ENCODE results near the gene KLHL2.
A peak's percentile ranks its signal among the peaks of the same experiment; 100 is the strongest.

KLHL2 gene

GRCh38 chr4:165360041-165360695 is 152.8 kb downstream of the KLHL2 start:
- no peak for TF ChIP-seq CTCF (IDR thresholded peaks at IDR 0.05; ENCODE audit: low read depth, low read length)
- DNase-seq (ENCODE audit: low read depth in 2 of 2) = peak in 1 of 2 donors; percentile 61
- H3K4me3 ChIP-seq (replicated peaks in 1 of 2; ENCODE audit: low read depth in 2 of 2, low read length in 2 of 2) = no peak overlapping the region

GRCh38 chr4:165360985-165361670 is 153.8 kb downstream of the KLHL2 start:
- no peak for TF ChIP-seq CTCF (IDR thresholded peaks at IDR 0.05; ENCODE audit: low read depth, low read length)
- no peak overlapping the region for H3K4me3 ChIP-seq (replicated peaks in 1 of 2; ENCODE audit: low read depth in 2 of 2, low read length in 2 of 2)
- no peak for DNase-seq (ENCODE audit: low read depth in 2 of 2)

- H3K4me3 ChIP-seq (replicated peaks in 1 of 2; ENCODE audit: low read depth in 2 of 2, low read length in 2 of 2) = no peak overlapping the region
- TF ChIP-seq CTCF (IDR thresholded peaks at IDR 0.05; ENCODE audit: low read depth, low read length) = no peak
- DNase-seq (ENCODE audit: low read depth in 2 of 2) = no peak
Observed at GRCh38 chr4:165361810-165362209, 154.4 kb downstream of the KLHL2 start.

GRCh38 chr4:165364452-165365080 is 157.2 kb downstream of the KLHL2 start:
- no peak for TF ChIP-seq CTCF (IDR thresholded peaks at IDR 0.05; ENCODE audit: low read depth, low read length)
- DNase-seq (ENCODE audit: low read depth in 2 of 2) = peak; percentile 32 to 66
- H3K4me3 ChIP-seq (replicated peaks in 1 of 2; ENCODE audit: low read depth in 2 of 2, low read length in 2 of 2) = no peak overlapping the region

GRCh38 chr4:165367040-165367439 is 159.7 kb downstream of the KLHL2 start:
- H3K4me3 ChIP-seq (replicated peaks in 1 of 2; ENCODE audit: low read depth in 2 of 2, low read length in 2 of 2) = no peak overlapping the region

GRCh38 chr4:165368114-165368513 is 160.8 kb downstream of the KLHL2 start:
- no peak overlapping the region for H3K4me3 ChIP-seq (replicated peaks in 1 of 2; ENCODE audit: low read depth in 2 of 2, low read length in 2 of 2)
- no peak for TF ChIP-seq CTCF (IDR thresholded peaks at IDR 0.05; ENCODE audit: low read depth, low read length)
- DNase-seq (ENCODE audit: low read depth in 2 of 2) = no peak

More at GRCh38 chr4:165367040-165367439, 159.7 kb downstream of the KLHL2 start:
- peak in 1 of 2 donors; percentile 15 for DNase-seq (ENCODE audit: low read depth in 2 of 2)
- no peak for TF ChIP-seq CTCF (IDR thresholded peaks at IDR 0.05; ENCODE audit: low read depth, low read length)
